A172 (cell line): ENCODE data around the gene BPIFB2. TPM values are rescaled to one million over a fixed set of nuclear protein-coding genes. Genes with fewer than 3 reads are reported as not detected.
"Not testable (repeated sequence)": the region's sequence is repeated elsewhere in the genome, so short reads cannot be mapped to it uniquely, and the experiment has no call there.

ENCODE experiments used
- DNase-seq: peaks from one replicate; pipeline ENCODE4 v3.0.0-alpha.2; 2015; ENCODE audit warnings: low spot score
- total RNA-seq: library from RNA; depleted of rRNA; stranded (reverse); fragments of >200 nt; shearing (Covaris generic); gene quantifications from 2 replicates; pipeline ENCODE4 v1.2.3, GENCODE V29; 2014; rRNA removed

BPIFB2 gene
- not detected in 2 replicates for total RNA-seq

- no peak for DNase-seq
Measured at GRCh38 chr20:33007376-33008335, at the start of gene BPIFB2. Gene BPIFB2, plus strand, starts transcription at chr20:33007704. Its CDS starts 871 bp downstream, at chr20:33008575.

GRCh38 chr20:32958574-32958973, 48.9 kb upstream of the BPIFB2 start:
- DNase-seq, result no peak

DNA sequence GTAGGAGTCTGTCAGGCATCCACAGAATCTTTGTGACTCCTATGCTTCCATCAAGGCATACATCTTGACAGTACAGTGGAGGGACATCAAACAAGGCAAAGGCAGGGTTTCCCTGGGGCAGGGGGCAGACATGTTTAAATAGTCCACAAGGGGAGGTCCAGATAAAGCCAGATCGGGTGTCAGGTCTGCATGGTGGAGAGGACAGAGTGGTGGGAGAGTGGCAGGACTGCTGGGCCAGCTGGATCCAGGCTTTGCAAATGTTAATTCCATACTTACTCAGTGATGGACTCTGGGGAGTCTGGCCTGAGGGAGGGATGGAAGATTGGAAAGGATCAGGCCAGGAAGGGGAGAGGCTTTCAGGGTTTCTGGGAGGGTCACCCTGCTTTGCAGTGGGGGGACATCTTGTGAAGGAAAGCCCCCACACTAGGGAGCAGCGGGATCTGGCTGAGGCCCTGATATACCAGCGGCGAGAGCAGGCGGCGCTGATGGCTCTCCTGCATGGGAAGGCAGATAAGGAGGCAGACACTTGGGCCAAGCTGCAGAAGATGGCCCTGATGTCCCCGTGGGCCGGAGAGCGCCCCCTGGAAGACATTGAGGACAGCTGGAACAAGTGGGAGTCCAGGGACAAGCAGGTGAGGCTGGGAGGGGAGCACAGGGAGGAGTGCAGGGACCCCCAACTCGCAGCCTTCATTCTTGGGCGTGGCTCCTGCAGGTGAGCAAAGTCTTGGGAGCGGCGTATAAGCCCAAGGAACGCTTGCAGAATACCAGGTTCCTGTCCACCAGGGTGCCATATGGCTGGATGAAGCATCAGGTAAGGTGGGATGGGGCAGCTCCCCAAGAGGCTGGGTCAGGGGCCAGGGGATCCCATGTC, 47.9 kb upstream of the BPIFB2 start:
- DNase-seq, result no peak

DNA sequence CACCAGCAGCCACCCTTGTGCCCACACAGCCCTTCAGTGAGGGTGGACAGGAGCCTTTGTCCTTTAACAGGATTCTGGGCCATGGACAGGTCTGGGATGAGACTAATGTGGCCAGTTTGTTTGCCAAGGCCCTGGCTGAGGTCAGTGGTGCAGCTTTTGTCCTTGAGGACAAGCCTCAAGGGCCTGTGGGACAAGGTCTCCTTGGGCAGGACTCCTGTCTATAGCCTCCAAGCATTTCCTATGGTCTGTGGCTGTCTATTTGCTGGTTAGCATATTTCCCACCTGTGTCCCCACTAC, 47.3 kb upstream of the BPIFB2 start:
- no peak for DNase-seq

GRCh38 chr20:32960849-32961731, 46.4 kb upstream of the BPIFB2 start:
- DNase-seq, result no peak

- DNase-seq, result no peak
Measured at GRCh38 chr20:32962053-32962452, 45.5 kb upstream of the BPIFB2 start.

DNA sequence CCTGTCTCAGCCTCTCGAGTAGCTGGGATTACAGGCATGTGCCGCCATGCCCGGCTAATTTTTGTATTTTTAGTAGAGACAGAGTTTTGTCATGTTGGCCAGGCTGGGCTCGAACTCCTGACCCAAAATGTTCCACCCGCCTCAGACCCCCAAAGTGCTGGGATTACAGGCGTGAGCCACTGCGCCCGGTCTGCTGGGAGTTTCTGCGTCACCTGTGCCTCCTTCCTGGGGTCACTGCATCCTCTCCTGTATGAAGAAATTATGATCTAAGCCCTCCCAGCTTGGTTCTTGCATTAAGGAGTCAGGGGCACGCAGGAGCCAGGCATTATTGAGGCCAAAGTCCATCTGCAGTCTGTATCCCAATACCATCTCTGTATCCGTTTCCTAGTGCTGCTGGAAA, 44.9 kb upstream of the BPIFB2 start:
- DNase-seq, result not testable (repeated sequence)

- no peak for DNase-seq
Measured at GRCh38 chr20:32963176-32963575, 44.3 kb upstream of the BPIFB2 start.

DNA sequence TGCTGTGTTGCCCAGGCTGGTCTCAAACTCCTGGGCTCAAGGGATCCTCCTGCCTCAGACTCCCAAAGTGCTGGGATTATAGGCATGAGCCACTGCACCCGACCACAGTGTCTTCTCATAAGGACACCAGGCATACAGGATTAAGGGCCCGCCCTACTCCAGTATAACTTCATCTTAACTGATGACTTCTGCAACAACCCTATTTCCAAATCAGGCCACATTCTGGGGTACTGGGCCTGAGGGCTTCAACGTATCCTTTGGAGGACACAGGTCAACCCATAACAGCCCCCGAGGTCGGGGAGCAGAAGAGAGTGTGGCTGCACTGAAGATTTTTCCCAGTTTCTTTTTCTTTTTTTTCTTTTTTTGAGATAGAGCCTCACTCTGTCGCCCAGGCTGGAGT, 42.9 kb upstream of the BPIFB2 start:
- no peak for DNase-seq

GRCh38 chr20:32965115-32965514, 42.4 kb upstream of the BPIFB2 start:
- no peak for DNase-seq

DNA sequence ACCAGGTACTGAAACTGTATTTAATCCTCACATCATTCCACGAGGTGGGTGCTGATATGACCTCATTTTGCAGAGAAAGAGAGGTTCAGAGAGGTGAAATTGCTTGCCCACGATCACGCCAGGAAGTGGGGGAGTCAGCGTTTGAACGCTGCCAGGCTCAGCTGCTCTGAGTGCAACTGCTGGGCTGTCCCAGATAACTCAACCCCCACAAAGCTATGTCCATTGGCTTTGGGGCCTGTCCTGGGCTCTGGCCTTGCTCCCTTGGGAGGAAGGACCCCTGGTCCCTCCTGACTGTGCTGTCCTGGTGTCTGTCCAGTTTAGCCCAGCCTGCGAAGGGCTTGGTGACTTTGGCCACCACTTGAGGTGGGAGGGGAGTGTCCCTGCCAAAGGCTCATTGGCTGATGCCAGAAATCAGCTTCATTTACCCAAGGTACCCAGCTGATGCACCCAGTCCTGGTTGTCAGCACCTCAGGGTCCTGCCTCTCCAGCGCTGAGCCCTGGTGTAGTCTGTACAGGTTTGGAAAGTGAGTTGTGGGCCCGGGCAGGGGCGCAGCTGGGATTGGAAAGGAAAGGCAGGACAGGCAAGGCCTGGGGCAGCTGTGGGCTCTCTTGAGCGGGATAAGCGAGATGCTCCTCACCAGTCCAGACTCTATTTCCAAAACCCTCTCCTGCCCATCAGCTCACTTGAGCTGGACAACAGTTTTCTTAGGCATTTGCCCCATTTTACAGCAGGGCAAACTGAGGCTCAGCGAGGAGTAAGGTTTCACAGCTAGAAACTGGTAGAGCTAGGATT, 41.7 kb upstream of the BPIFB2 start:
- no peak for DNase-seq

DNA sequence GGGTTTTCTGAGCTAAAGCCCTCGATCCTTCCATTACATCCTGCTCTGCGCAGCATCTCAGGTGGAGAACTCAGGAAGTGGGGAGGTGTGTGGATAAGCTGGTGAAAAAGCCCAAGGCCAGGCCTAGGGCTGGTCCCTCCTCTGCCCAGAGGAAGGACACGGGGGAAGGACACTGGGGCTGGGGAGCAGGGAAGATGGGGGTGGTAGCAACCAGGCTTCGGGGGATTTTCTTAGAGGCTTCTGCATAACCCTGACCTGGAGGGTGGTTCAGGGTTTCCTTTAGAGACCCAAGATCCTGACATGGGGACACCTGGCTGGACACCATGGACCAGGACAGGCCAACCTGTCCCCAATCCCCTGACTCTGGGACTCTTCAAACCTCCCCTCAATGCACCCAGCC, 41.1 kb upstream of the BPIFB2 start:
- no peak for DNase-seq

GRCh38 chr20:32966881-32967781, 40.4 kb upstream of the BPIFB2 start:
- DNase-seq, result no peak

GRCh38 chr20:32967961-32968457, 39.5 kb upstream of the BPIFB2 start:
- no peak for DNase-seq

DNA sequence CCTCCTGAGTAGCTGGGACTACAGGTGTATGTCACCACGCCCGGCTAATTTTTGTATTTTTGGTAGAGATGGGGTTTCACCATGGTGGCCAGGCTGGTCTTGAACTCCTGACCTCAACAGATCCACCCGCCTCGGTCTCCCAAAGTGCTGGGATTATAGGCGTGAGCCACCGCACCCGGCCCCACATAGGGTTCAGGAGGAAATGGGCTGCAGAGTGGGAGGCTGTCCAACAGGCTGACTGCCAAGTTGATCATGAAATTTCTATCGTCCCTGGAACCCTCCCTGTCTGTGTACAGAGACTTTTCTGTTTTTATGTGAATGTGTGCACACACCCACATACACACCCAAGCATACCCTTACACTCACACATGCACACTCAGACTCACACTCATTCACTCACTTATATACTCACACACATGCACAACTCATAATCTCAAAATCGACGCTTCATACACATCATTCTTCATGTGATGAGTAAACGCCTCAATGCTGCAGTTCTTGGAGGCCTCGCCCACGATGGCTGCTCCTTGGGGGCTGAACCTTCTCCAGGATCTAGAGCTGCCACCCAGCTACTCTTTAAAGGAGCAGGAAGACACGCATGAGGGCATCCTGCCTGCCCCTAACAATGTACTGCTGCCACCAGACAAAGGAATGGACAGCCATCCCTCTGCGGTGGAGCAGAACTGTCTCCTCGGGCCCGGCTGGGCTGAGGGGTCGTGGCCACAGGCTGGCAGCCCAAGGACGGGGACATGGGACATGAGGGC, 38.8 kb upstream of the BPIFB2 start:
- DNase-seq, result no peak

- DNase-seq, result no peak
Measured at GRCh38 chr20:32969356-32970114, 38.0 kb upstream of the BPIFB2 start.

- DNase-seq, result no peak
Measured at GRCh38 chr20:32970115-32970972, 37.2 kb upstream of the BPIFB2 start.
